ENCODE measurements around the gene DPYSL3.

- no peak for TF ChIP-seq CTCF (IDR thresholded peaks at IDR 0.05; ENCODE audit: poor library complexity, severe bottlenecking)
- TF ChIP-seq REST (IDR thresholded peaks at IDR 0.05; ENCODE audit: borderline replicate concordance), result no peak
- TF ChIP-seq EZH2 (IDR thresholded peaks at IDR 0.05; ENCODE audit: borderline replicate concordance, insufficient read depth, low read length, poor library complexity, severe bottlenecking), result no peak
- TF ChIP-seq MXI1 (conservative IDR thresholded peaks at IDR 0.05; ENCODE audit: poor library complexity, severe bottlenecking), result no peak
- TF ChIP-seq RAD21 (conservative IDR thresholded peaks at IDR 0.05), result no peak
- TF ChIP-seq EP300 (conservative IDR thresholded peaks at IDR 0.05; ENCODE audit: poor library complexity, severe bottlenecking), result no peak
- TF ChIP-seq TAF1 (IDR thresholded peaks at IDR 0.05; ENCODE audit: low read depth), result no peak
- no peak for TF ChIP-seq SMC3 (conservative IDR thresholded peaks at IDR 0.05; ENCODE audit: poor library complexity)
These were observed 68.6 kb downstream of the DPYSL3 start for GRCh38 chr5:147441191-147441695.
